GM12878 (cell line): ENCODE measurements around the gene EIF2S1. TPM values are rescaled to one million over a fixed set of nuclear protein-coding genes. Genes with fewer than 3 reads are reported as not detected.

ENCODE experiments used
- ATAC-seq: fragments of 200-7000 bp; cut with Tn5 transposase; 3 replicates; pipeline ENCODE4 v1.9.1; 2020; ENCODE audit warnings: mild to moderate bottlenecking, moderate library complexity
- BruUV-seq: library from RNA; stranded (reverse); fragments of 400-500 nt; replicated peaks from 2 replicates; lab custom pipeline; 2021; lab: Mats Ljungman, UMichigan
- CTCF ChIA-PET: fragments of 300-600 bp; sonication (Branson Sonifier 250); formaldehyde crosslinking; extraction: SDS; loops from one replicate; lab custom pipeline; 2021; ENCODE audit warnings: inconsistent platforms; lab: Yijun Ruan, JAX
- POLR2A ChIA-PET: fragments of 350-600 bp; formaldehyde crosslinking; extraction: SDS; loops from one replicate; lab custom pipeline; 2021; ENCODE audit warnings: inconsistent platforms; lab: Charles Lee
- RAD21 ChIA-PET: fragments of 300-600 bp; sonication (Branson Sonifier 250); formaldehyde crosslinking; loops from one replicate; lab custom pipeline; 2023; ENCODE audit warnings: antibody characterized with exemption; ENCODE audit not compliant: unreplicated experiment; lab: Charles Lee
- SMC1A ChIA-PET: fragments of 300-600 bp; sonication (Branson Sonifier 250); formaldehyde crosslinking; loops from one replicate; lab custom pipeline; 2023; ENCODE audit not compliant: unreplicated experiment, uncharacterized antibody; lab: Charles Lee
- DNase-seq: peaks from one replicate; pipeline ENCODE4 v3.0.0-alpha.2; 2011; ENCODE audit warnings: low read depth, low spot score
- FAIRE-seq: peaks from 3 replicates; lab custom pipeline; 2011; peaks lifted over from hg19 to GRCh38; lab: Jason Lieb, UNC
- H2AFZ ChIP-seq: 2 replicates; pipeline ENCODE4 v1.6.0; 2011; ENCODE audit warnings: low read depth, low read length, control low read depth; ENCODE audit not compliant: control insufficient read depth
- H3K27ac ChIP-seq: 2 replicates; pipeline ENCODE4 v1.5.1; 2011; ENCODE audit warnings: control low read depth; ENCODE audit not compliant: control insufficient read depth, insufficient read depth
- H3K27me3 ChIP-seq, 2 experiments: replicated peaks in 1 of 2; 2 replicates each; pipeline versions ENCODE4 v1.6.0 to v1.6.1; 2011; ENCODE audit warnings: low read length in 1 of 2; ENCODE audit not compliant: control insufficient read depth in 2 of 2, insufficient read depth in 2 of 2
- H3K36me3 ChIP-seq, 2 experiments: 2 replicates each; pipeline ENCODE4 v1.5.1; 2011; ENCODE audit warnings: low read length in 1 of 2; ENCODE audit not compliant: control insufficient read depth in 2 of 2, insufficient read depth in 2 of 2
- H3K4me1 ChIP-seq: 2 replicates; pipeline ENCODE4 v1.6.1; 2011; ENCODE audit warnings: mild to moderate bottlenecking, low read length, moderate library complexity, mixed read lengths; ENCODE audit not compliant: control insufficient read depth, insufficient read depth
- H3K4me2 ChIP-seq: 2 replicates; pipeline ENCODE4 v1.6.0; 2011; ENCODE audit warnings: control low read depth; ENCODE audit not compliant: control insufficient read depth, insufficient read depth
- H3K4me3 ChIP-seq: fragments of 200-600 bp; sonication (generic); 2 replicates; pipeline ENCODE4 v1.5.1; 2016
- H3K79me2 ChIP-seq: 2 replicates; pipeline ENCODE4 v1.6.0; 2011; ENCODE audit warnings: low read length; ENCODE audit not compliant: control insufficient read depth, insufficient read depth
- H3K9ac ChIP-seq: 2 replicates; pipeline ENCODE4 v1.8.0; 2011; ENCODE audit warnings: low read length, control low read depth, mixed read lengths; ENCODE audit not compliant: control insufficient read depth, insufficient read depth
- H3K9me3 ChIP-seq: replicated peaks from 3 replicates; pipeline ENCODE4 v1.5.1; 2011; ENCODE audit warnings: mild to moderate bottlenecking, low read length; ENCODE audit not compliant: control insufficient read depth, insufficient read depth
- H4K20me1 ChIP-seq: 2 replicates; pipeline ENCODE4 v1.6.0; 2011; ENCODE audit not compliant: control insufficient read depth, insufficient read depth
- EGR1 ChIP-seq, 2 experiments: IDR thresholded peaks; 1 replicate in 1 of 2; 2 replicates in 1 of 2; pipeline ENCODE4 v1.6.1; 2011 to 2012; ENCODE audit warnings: low read depth in 2 of 2, low read length in 2 of 2, borderline replicate concordance in 1 of 2, mild to moderate bottlenecking in 1 of 2, moderate library complexity in 1 of 2
- NR2F1 ChIP-seq: fragments of 450-650 bp; conservative IDR thresholded peaks from 2 replicates; pipeline ENCODE4 v1.6.1; 2017; ENCODE audit warnings: mild to moderate bottlenecking
- RAD21 ChIP-seq: IDR thresholded peaks from 2 replicates; pipeline ENCODE4 v1.6.1; 2011; ENCODE audit warnings: mild to moderate bottlenecking, low read depth, low read length, moderate library complexity; ENCODE audit not compliant: insufficient read depth
- RAD51 ChIP-seq: fragments of 450-650 bp; IDR thresholded peaks from 2 replicates; pipeline ENCODE4 v1.6.1; 2016; ENCODE audit warnings: moderate library complexity, mild to moderate bottlenecking, inconsistent platforms
- RFX5 ChIP-seq: IDR thresholded peaks from 2 replicates; pipeline ENCODE4 v1.6.1; 2011; ENCODE audit warnings: low read depth, low read length, improper control_type of control experiment
- RUNX3 ChIP-seq: IDR thresholded peaks from 2 replicates; pipeline ENCODE4 v1.6.1; 2012; ENCODE audit warnings: low read length, inconsistent platforms
- SMC3 ChIP-seq: IDR thresholded peaks from 2 replicates; pipeline ENCODE4 v1.6.1; 2011; ENCODE audit warnings: low read length, improper control_type of control experiment, borderline replicate concordance
- YY1 ChIP-seq: IDR thresholded peaks from 2 replicates; pipeline ENCODE4 v1.6.1; 2011; ENCODE audit warnings: low read depth, mild to moderate bottlenecking, low read length
- WGBS: methylation state at CpG from one replicate; pipeline ENCODE4 v1.1.6; 2016; ENCODE audit warnings: low lambda C conversion rate; ENCODE audit not compliant: insufficient replicate concordance, insufficient coverage; ENCODE audit errors: missing lambda C conversion rate; 5-methylcytosine and 5-hydroxymethylcytosine counted together
- in situ Hi-C: fragments of 300-500 bp; cut with MboI; formaldehyde crosslinking; loops from 9 replicates; pipeline ENCODE4 v1.14.3; 2018; ENCODE audit warnings: mixed read lengths
- intact Hi-C: fragments of 100-400 bp; cut with micrococcal nuclease; formaldehyde crosslinking; loops from one replicate; pipeline ENCODE4 v1.14.2; 2022; ENCODE audit not compliant: unreplicated experiment
- polyA plus RNA-seq, 11 experiments: library from polyadenylated mRNA; depleted of rRNA in 4 of 11; unstranded in 6 of 11; stranded (reverse) in 5 of 11; fragments of >200 nt; fragmentation: Nextera tagmentation in 4 of 11; fragmentation: Illumina TruSeq in 1 of 11; extraction: Ambion mirVana in 4 of 11; extraction: Trizol in 1 of 11; gene quantifications; 1 replicate in 1 of 11; 2 replicates in 10 of 11; pipeline versions ENCODE4 v1.2.1 to v1.2.3, GENCODE V29; 2011 to 2016; ENCODE audit warnings: inconsistent platforms in 2 of 11, missing spikeins in 2 of 11, low read depth in 1 of 11
- total RNA-seq, 4 experiments: library from RNA; depleted of rRNA in 3 of 4; stranded (reverse); fragments of >200 nt in 3 of 4; fragmentation: Illumina TruSeq in 1 of 4; extraction: Trizol in 1 of 4; gene quantifications; 2 replicates each; pipeline versions ENCODE4 v1.2.1 to v1.2.3, GENCODE V29; 2013 to 2021
- TF ChIP-seq, protein P1 (sequence below): IDR thresholded peaks from 2 replicates; pipeline ENCODE4 v1.6.1; 2011; ENCODE audit warnings: mild to moderate bottlenecking, low read depth, low read length, moderate library complexity; ENCODE audit not compliant: insufficient replicate concordance
- TF ChIP-seq, protein P2 (sequence below): IDR thresholded peaks from 2 replicates; pipeline ENCODE4 v1.6.1; 2011; ENCODE audit warnings: borderline replicate concordance, low read depth, mild to moderate bottlenecking, moderate library complexity, mixed read lengths, low read length; ENCODE audit not compliant: insufficient read depth; ENCODE audit errors: extremely low read length
- TF ChIP-seq, protein P3 (sequence below), 3 experiments: IDR thresholded peaks in 2 of 3; conservative IDR thresholded peaks in 1 of 3; 2 replicates each; pipeline ENCODE4 v1.5.1; 2011; ENCODE audit warnings: low read depth in 3 of 3, low read length in 3 of 3, mild to moderate bottlenecking in 3 of 3, control low read depth in 2 of 3, moderate library complexity in 2 of 3, inconsistent platforms in 1 of 3, mixed read lengths in 1 of 3; ENCODE audit not compliant: control insufficient read depth in 2 of 3, insufficient read depth in 1 of 3; ENCODE audit errors: extremely low read depth in 1 of 3

EIF2S1 gene
- total and polyA plus RNA-seq, 10 of the 15 experiments (the other 5 are each of a cell fraction or from before 2014, with no cell fraction given), result 155 to 563 (median 262) TPM

DNA sequence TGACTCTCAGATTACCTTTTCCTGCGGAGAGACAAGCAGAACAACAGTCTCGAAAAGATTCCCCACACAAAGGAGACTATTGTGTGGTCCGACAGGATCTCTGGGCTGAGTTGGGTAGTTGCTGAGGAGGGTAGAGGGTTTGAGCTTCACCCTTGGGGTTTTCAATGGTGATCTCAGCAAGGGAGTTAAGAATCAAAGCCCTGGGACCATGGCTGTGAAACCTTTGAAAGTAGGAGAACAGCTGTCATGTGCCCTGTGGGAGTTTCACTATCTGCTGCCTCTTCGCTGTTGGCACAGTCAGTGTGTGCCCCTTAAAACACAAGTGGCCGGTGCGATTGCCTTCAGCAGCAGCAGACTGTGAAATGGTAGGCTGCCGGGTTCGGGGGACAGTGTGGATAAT is 66.0 kb downstream of the EIF2S1 start (continued):
- TF ChIP-seq NR2F1 (no peak), RAD51 (no peak), RFX5 (no peak)
- TF ChIP-seq, protein P1, sequence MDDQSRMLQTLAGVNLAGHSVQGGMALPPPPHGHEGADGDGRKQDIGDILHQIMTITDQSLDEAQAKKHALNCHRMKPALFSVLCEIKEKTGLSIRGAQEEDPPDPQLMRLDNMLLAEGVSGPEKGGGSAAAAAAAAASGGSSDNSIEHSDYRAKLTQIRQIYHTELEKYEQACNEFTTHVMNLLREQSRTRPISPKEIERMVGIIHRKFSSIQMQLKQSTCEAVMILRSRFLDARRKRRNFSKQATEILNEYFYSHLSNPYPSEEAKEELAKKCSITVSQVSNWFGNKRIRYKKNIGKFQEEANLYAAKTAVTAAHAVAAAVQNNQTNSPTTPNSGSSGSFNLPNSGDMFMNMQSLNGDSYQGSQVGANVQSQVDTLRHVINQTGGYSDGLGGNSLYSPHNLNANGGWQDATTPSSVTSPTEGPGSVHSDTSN, result no peak
- TF ChIP-seq, all 136 proteins: peak for 0

GRCh38 chr14:67426983-67427606 is 67.0 kb downstream of the EIF2S1 start:
- Histone ChIP-seq H3K4me2 (no peak overlapping the region), H3K9me3 (no peaks in the 10 kb centered on the region), H3K36me3 (no peaks in the 10 kb centered on the region), H2AFZ (no peak overlapping the region), H3K27me3 (peaks cover 0 to 6% of the 10 kb centered on the region in 2 experiments; a peak in 2 of 4 replicates), H3K27ac (no peak overlapping the region), H3K4me1 (no peaks in the 10 kb centered on the region), H3K4me3 (no peak overlapping the region), H4K20me1 (no peaks in the 10 kb centered on the region), H3K79me2 (no peaks in the 10 kb centered on the region), H3K9ac (no peak overlapping the region)
- BruUV-seq, result no TSS peak
- RAD21 ChIA-PET, result interaction anchor here (0.7 to 8.8 kb wide), 25 partner anchors 11 to 1067 kb away, joined by 3 to 176 read pairs (median 4); partner anchors contain the start of gene TMEM229B
- FAIRE-seq (peak; percentile 89), DNase-seq (no peak), ATAC-seq (peak; percentile 95)
- intact Hi-C loops (loop anchor here (1.0 to 2.0 kb wide), 4 partner anchors 99 to 278 kb away; no protein-coding TSS in a partner anchor), in situ Hi-C loops (loop anchor here (5.0 to 10.0 kb wide), 2 partner anchors 140 to 278 kb away; partner anchors contain the start of gene RDH12)
- CTCF ChIA-PET, result interaction anchor here (0.7 to 21.1 kb wide), 43 partner anchors 9 to 1323 kb away, joined by 3 to 583 read pairs (median 4); partner anchors contain the start of genes ARG2, PIGH, PLEKHH1 and TMEM229B
- TF ChIP-seq RAD21, result peak; percentile 99
- TF ChIP-seq EGR1 (IDR thresholded peaks at IDR 0.05; ENCODE audit: borderline replicate concordance in 1 of 2, low read depth in 2 of 2, low read length in 2 of 2), result no peak
- TF ChIP-seq YY1, result peak; percentile 46; the same call in 1 of the 2 replicates
- TF ChIP-seq RUNX3, result 0 out of 2 replicates have a peak, but pooled peaks have one; percentile 24
- TF ChIP-seq, protein P2, sequence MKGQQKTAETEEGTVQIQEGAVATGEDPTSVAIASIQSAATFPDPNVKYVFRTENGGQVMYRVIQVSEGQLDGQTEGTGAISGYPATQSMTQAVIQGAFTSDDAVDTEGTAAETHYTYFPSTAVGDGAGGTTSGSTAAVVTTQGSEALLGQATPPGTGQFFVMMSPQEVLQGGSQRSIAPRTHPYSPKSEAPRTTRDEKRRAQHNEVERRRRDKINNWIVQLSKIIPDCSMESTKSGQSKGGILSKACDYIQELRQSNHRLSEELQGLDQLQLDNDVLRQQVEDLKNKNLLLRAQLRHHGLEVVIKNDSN, result no peak
- peak; percentile 91 for TF ChIP-seq SMC3
- TF ChIP-seq, protein P3, sequence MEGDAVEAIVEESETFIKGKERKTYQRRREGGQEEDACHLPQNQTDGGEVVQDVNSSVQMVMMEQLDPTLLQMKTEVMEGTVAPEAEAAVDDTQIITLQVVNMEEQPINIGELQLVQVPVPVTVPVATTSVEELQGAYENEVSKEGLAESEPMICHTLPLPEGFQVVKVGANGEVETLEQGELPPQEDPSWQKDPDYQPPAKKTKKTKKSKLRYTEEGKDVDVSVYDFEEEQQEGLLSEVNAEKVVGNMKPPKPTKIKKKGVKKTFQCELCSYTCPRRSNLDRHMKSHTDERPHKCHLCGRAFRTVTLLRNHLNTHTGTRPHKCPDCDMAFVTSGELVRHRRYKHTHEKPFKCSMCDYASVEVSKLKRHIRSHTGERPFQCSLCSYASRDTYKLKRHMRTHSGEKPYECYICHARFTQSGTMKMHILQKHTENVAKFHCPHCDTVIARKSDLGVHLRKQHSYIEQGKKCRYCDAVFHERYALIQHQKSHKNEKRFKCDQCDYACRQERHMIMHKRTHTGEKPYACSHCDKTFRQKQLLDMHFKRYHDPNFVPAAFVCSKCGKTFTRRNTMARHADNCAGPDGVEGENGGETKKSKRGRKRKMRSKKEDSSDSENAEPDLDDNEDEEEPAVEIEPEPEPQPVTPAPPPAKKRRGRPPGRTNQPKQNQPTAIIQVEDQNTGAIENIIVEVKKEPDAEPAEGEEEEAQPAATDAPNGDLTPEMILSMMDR (IDR thresholded peaks at IDR 0.05 in 2 of 3, conservative IDR thresholded peaks at IDR 0.05 in 1 of 3; ENCODE audit: control insufficient read depth in 2 of 3, extremely low read depth in 1 of 3, insufficient read depth in 1 of 3, low read depth in 3 of 3, low read length in 3 of 3), result peak; percentile 84 to 90 (median 87)
- POLR2A ChIA-PET, result no interaction called here
- WGBS, result 21% methylated on average over 27 of the region's 30 CpGs
- SMC1A ChIA-PET, result interaction anchor here (0.6 to 10.2 kb wide), 30 partner anchors 10 to 1330 kb away, joined by 3 to 185 read pairs (median 5); partner anchors contain the start of genes ARG2 and RDH12
